Fibroblast of skin of scalp (primary cell): ENCODE results near the gene TPX2.

ENCODE experiments used
- DNase-seq: peaks from one replicate; pipeline ENCODE4 v3.0.0-alpha.2; 2013

The TPX2 gene

GRCh38 chr20:31706607-31707257 lies 32.4 kb upstream of the TPX2 start:
- no peak for DNase-seq

DNA sequence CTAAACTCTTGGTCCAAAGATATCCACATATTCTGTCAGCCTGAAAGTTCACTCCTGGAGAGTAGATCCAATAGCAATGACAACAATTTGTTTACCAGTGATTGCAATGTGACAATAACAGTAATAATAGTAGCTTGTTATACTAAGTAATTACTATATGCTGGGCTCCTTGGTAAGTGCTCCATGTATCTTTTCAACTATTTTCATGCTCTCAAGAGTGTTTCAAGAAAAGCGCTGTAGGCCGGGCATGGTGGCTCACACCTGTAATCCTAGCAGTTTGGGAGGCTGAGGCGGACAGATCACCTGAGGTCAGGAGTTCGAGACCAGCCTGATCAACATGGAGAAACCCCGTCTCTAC lies 31.9 kb upstream of the TPX2 start:
- no peak for DNase-seq

GRCh38 chr20:31707994-31708735 lies 30.9 kb upstream of the TPX2 start:
- DNase-seq, result no peak

GRCh38 chr20:31708736-31709534 lies 30.2 kb upstream of the TPX2 start:
- no peak for DNase-seq

DNA sequence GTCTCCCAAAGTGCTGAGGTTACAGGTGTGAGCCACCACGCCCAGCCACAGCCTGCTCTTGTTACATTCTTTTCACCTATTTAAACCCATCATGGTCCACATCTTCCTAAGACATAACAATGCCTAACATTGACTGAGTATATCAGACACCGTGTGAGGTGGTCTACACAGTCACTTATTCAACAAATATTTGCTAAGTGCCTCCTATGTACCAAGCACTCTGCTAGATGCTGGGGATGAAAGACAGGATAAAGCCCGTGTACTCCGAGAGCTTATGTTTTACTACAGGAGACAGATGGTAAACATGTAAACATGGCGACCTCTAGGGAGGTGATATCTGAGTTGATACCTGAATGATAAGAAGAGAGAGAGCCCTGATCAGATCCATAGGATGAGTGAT lies 29.2 kb upstream of the TPX2 start:
- DNase-seq, result no peak

GRCh38 chr20:31710423-31711108 lies 28.5 kb upstream of the TPX2 start:
- DNase-seq, result no peak

- DNase-seq, result no peak
Measured at GRCh38 chr20:31711179-31712111, 27.6 kb upstream of the TPX2 start.

GRCh38 chr20:31712112-31712553 lies 27.0 kb upstream of the TPX2 start:
- no peak for DNase-seq

GRCh38 chr20:31712564-31713311 lies 26.4 kb upstream of the TPX2 start:
- DNase-seq, result peak; percentile 83

DNA sequence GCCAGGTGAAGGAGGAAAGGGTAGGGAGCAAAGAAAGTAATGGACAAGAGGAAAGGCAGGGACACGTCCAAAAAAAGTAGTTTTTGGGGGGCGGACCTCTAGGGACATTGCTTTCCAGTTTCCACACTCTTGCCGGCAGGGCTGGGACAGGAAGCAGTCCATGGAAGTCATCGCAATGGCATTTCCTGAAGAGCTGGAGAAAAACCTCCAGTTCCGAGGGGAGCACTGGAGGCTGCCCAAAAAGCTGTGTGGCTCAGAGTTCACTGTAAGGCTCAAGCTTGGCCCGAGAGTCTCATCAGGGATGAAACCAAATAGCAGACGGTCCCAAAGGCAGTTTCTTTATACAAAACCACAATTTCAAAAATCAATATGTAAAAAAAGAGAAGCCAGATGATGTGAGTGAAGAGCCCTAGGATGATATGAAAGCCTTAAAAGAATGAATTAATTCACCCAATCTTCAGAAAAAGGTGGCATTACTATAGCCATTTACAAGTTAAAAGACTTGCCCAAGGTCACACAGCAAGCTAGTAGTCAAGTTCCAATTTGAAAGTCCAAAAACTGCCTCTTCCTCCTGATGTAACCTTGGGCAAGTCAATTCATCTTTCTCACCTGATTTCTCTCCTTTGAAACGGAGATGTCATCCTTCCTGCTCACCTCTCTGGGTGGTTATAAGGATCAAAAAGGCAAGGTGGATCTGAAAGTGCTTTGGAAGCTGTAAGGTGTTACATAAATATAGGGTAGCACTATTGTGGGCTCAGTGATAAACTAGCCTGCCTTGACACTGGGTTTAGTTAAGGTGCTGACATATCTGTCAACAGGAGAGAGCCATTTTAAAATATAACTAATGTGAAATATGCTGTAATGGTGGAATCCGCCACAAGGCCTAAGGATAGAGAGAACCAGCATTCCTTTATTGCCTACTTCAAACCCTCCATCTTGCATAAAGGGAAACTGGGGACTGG lies 25.5 kb upstream of the TPX2 start:
- peak; percentile 96 for DNase-seq

DNA sequence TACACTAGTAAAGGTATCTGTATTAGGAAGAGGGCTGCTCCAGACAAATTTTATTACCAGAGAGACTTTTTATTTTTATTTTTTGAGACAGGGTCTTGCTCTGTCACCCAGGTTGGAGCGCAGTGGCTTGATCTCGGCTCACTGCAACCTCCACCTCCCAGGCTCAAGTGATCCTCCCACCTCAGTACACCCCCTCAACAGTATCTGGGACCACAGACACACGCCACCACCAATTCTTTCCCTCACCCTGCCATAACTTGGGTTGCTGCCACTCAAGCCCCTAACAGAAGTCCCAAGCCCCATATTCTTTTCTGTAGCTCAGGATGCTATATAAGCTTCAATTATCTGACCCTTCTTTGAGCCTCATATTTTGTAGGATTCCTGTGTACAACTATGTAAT lies 23.3 kb upstream of the TPX2 start:
- DNase-seq, result no peak

DNA sequence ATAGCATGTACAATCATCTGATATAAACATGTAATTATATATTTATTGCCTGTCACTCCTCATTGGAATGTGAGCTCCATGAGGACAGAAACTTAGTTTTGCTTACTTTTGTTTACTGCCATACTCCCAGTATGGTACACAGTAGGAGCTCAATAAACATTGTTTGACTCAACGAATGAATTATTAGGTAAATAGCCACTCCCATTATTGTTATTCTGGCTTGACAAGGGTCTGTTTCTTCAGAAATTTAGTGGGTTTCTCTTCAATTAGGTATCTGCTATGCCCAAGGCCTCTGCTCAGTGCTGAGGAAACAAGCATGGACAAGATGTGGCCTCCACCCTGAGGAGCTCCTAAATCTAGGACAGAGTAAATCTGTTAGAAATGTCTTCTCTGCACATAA lies 22.7 kb upstream of the TPX2 start:
- no peak for DNase-seq

DNA sequence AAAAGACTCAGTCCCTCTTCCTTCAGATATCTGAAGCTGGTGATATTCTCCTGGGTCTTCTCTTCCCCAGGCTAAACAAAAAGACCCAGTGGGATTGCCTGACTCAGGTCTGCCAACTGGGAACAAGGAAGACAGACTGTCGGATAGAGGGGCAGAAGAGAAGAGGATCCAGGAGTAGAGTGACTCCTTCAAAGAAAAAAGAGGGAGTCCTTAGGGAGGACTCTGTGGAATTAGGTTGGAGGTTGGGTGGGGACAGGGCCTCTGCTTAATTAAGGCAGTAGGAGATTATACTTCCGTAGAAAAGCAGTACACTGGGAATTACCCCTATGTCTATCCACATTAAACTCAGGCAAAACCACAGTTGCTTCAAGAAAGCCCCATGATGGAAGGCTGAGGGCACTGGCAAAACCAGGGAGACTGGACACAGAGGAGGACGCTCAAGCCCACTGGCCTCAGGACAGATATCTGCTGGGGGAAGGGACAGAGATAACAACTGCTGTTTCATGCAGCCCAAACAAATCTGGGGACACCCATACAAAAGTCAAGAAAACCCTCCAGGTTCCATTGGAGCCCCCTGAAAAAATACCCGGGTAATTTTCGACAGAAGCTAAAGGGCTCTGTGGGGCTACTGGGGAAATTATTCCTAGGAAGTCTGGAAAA lies 22.1 kb upstream of the TPX2 start:
- DNase-seq, result no peak

DNA sequence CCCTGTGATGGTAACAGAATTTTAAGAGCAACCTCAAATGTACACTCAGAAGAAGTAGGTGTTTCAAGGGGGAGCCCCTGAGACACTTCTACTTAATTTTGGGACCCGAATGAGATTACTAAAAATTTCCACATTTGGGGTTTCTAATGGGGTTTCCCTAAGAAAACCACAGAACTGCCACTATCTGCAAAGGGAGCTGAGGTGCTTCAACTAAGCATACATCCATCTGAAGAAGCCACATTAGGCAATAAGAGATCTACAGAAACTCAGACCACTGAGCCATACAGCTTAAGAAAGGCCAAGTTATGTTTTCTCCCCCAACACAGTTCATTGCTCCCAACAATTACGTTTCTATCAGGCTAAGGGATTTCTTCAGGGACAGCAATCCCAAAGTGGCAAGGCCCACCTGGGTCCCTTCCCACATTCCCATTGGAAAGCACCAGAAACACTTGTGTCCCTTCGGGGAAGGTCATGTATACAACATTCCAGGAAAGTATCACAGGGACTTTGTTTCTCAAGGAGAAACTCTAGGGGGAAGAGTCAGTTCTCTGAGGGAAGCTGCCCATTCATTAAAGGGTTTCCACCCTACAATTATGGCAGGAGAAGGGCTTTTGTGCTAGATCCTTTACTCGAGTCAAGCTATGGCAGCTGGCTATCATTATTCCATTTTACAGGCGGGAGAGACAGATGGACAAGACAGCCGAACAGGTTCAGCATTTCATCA lies 21.4 kb upstream of the TPX2 start:
- no peak for DNase-seq

GRCh38 chr20:31718952-31719643 lies 20.0 kb upstream of the TPX2 start:
- no peak for DNase-seq

DNA sequence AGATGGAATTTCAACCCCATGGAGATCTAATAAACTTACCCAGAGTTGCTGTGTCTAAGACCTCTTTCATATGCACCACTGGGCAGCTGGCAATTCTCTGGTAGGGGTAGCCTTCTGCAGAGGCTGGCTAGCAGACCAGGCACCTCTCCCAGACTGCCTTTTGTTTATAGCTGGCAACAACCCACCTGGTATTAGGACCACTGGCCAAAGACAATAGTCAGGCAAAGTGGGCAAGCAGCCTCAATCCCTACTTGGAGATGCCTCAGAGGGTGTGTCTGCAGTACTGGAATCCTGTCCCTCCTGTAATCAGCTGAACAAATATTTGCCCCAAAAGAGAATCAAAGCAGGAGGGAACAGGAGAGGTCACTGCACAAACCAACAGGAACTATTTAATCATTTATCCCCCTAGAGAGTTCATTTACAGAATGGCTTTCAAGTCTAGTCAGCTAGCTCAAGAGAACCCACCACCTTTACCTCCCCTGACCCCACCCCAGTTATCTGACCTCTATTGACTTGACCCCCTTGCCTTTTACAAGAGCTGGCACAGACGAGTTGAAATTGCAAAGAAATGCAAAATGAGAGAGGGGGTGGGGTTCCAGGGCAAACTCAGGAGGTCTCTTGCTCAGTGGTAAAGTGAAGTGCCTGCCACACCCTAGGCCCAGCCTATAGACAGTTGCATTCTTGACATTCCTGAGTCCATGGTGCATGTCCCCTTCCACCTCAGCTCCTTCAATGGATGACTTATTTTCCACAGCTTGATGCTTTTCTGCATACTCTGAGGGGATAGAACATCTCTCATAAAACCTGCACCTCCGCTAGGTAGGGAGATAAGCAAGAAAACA lies 19.2 kb upstream of the TPX2 start:
- DNase-seq, result peak; percentile 51
